GM12878 (cell line): ENCODE results near the gene GRIK3.

Experiments used
- BCL11A ChIP-seq: IDR thresholded peaks from 2 replicates; pipeline ENCODE4 v1.6.1; 2011; ENCODE audit warnings: low read depth, low read length
- NR2C1 ChIP-seq: fragments of 450-650 bp; IDR thresholded peaks from 2 replicates; pipeline ENCODE4 v1.6.1; 2017; ENCODE audit warnings: antibody characterized with exemption, mild to moderate bottlenecking, moderate library complexity
- RFX5 ChIP-seq: IDR thresholded peaks from 2 replicates; pipeline ENCODE4 v1.6.1; 2011; ENCODE audit warnings: low read depth, low read length, improper control_type of control experiment
- ZNF274 ChIP-seq: IDR thresholded peaks from one replicate; pipeline ENCODE4 v1.8.0; 2011; ENCODE audit not compliant: insufficient read length, insufficient read depth
- TF ChIP-seq, protein P1 (sequence below): IDR thresholded peaks from 2 replicates; pipeline ENCODE4 v1.6.1; 2012; ENCODE audit warnings: improper control_type of control experiment, low read depth, low read length; ENCODE audit not compliant: insufficient replicate concordance
- TF ChIP-seq, protein P2 (sequence below), 3 experiments: IDR thresholded peaks in 2 of 3; conservative IDR thresholded peaks in 1 of 3; 2 replicates each; pipeline ENCODE4 v1.5.1; 2011; ENCODE audit warnings: low read depth in 3 of 3, low read length in 3 of 3, mild to moderate bottlenecking in 3 of 3, control low read depth in 2 of 3, moderate library complexity in 2 of 3, inconsistent platforms in 1 of 3, mixed read lengths in 1 of 3; ENCODE audit not compliant: control insufficient read depth in 2 of 3, insufficient read depth in 1 of 3; ENCODE audit errors: extremely low read depth in 1 of 3

- TF ChIP-seq BCL11A: no peak
- TF ChIP-seq, protein P1, sequence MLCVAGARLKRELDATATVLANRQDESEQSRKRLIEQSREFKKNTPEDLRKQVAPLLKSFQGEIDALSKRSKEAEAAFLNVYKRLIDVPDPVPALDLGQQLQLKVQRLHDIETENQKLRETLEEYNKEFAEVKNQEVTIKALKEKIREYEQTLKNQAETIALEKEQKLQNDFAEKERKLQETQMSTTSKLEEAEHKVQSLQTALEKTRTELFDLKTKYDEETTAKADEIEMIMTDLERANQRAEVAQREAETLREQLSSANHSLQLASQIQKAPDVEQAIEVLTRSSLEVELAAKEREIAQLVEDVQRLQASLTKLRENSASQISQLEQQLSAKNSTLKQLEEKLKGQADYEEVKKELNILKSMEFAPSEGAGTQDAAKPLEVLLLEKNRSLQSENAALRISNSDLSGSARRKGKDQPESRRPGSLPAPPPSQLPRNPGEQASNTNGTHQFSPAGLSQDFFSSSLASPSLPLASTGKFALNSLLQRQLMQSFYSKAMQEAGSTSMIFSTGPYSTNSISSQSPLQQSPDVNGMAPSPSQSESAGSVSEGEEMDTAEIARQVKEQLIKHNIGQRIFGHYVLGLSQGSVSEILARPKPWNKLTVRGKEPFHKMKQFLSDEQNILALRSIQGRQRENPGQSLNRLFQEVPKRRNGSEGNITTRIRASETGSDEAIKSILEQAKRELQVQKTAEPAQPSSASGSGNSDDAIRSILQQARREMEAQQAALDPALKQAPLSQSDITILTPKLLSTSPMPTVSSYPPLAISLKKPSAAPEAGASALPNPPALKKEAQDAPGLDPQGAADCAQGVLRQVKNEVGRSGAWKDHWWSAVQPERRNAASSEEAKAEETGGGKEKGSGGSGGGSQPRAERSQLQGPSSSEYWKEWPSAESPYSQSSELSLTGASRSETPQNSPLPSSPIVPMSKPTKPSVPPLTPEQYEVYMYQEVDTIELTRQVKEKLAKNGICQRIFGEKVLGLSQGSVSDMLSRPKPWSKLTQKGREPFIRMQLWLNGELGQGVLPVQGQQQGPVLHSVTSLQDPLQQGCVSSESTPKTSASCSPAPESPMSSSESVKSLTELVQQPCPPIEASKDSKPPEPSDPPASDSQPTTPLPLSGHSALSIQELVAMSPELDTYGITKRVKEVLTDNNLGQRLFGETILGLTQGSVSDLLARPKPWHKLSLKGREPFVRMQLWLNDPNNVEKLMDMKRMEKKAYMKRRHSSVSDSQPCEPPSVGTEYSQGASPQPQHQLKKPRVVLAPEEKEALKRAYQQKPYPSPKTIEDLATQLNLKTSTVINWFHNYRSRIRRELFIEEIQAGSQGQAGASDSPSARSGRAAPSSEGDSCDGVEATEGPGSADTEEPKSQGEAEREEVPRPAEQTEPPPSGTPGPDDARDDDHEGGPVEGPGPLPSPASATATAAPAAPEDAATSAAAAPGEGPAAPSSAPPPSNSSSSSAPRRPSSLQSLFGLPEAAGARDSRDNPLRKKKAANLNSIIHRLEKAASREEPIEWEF: no peak
- TF ChIP-seq ZNF274: no peak
- TF ChIP-seq, protein P2, sequence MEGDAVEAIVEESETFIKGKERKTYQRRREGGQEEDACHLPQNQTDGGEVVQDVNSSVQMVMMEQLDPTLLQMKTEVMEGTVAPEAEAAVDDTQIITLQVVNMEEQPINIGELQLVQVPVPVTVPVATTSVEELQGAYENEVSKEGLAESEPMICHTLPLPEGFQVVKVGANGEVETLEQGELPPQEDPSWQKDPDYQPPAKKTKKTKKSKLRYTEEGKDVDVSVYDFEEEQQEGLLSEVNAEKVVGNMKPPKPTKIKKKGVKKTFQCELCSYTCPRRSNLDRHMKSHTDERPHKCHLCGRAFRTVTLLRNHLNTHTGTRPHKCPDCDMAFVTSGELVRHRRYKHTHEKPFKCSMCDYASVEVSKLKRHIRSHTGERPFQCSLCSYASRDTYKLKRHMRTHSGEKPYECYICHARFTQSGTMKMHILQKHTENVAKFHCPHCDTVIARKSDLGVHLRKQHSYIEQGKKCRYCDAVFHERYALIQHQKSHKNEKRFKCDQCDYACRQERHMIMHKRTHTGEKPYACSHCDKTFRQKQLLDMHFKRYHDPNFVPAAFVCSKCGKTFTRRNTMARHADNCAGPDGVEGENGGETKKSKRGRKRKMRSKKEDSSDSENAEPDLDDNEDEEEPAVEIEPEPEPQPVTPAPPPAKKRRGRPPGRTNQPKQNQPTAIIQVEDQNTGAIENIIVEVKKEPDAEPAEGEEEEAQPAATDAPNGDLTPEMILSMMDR (IDR thresholded peaks at IDR 0.05 in 2 of 3, conservative IDR thresholded peaks at IDR 0.05 in 1 of 3; ENCODE audit: control insufficient read depth in 2 of 3, extremely low read depth in 1 of 3, insufficient read depth in 1 of 3, low read depth in 3 of 3, low read length in 3 of 3): no peak
- no peak for TF ChIP-seq RFX5
- no peak for TF ChIP-seq NR2C1
Observed at GRCh38 chr1:36971852-36972618, 62.3 kb downstream of the GRIK3 start.
